HepG2 (cell line): ENCODE results near the gene BATF2. TPM values are rescaled to one million over a fixed set of nuclear protein-coding genes. Genes with fewer than 3 reads are reported as not detected.

ENCODE experiments used
- ADNP ChIP-seq: sonication (generic); formaldehyde crosslinking; IDR thresholded peaks from 2 replicates; pipeline ENCODE4 v1.4.0; 2020; ENCODE audit warnings: missing genetic modification reagents
- CEBPG ChIP-seq: IDR thresholded peaks from 2 replicates; pipeline ENCODE4 v1.6.1; 2016
- CEBPZ ChIP-seq: IDR thresholded peaks from 2 replicates; pipeline ENCODE4 v1.6.1; 2012; ENCODE audit warnings: low read length, improper control_type of control experiment
- EED ChIP-seq: sonication (generic); formaldehyde crosslinking; IDR thresholded peaks from 2 replicates; pipeline ENCODE4 v1.5.0; 2020; ENCODE audit warnings: mild to moderate bottlenecking, missing genetic modification reagents
- ERF ChIP-seq: IDR thresholded peaks from 2 replicates; pipeline ENCODE4 v1.6.1; 2018; ENCODE audit warnings: missing biosample characterization, missing genetic modification reagents
- HOXA9 ChIP-seq: sonication (generic); formaldehyde crosslinking; IDR thresholded peaks from 2 replicates; pipeline ENCODE4 v1.8.1; 2022; ENCODE audit warnings: missing genetic modification reagents, mild to moderate bottlenecking, moderate library complexity, borderline replicate concordance
- IRF1 ChIP-seq: sonication (generic); formaldehyde crosslinking; IDR thresholded peaks from 2 replicates; pipeline ENCODE4 v1.4.0; 2020; ENCODE audit warnings: low read depth, mild to moderate bottlenecking, missing genetic modification reagents
- NFRKB ChIP-seq: fragments of 450-650 bp; IDR thresholded peaks from 2 replicates; pipeline ENCODE4 v1.6.1; 2017
- PAWR ChIP-seq: sonication (generic); formaldehyde crosslinking; IDR thresholded peaks from 2 replicates; pipeline ENCODE4 v1.4.0; 2020; ENCODE audit warnings: missing genetic modification reagents, mild to moderate bottlenecking, borderline replicate concordance
- REL ChIP-seq: sonication (generic); formaldehyde crosslinking; conservative IDR thresholded peaks from 2 replicates; pipeline ENCODE4 v1.8.0; 2022; ENCODE audit warnings: mild to moderate bottlenecking, missing genetic modification reagents, moderate library complexity
- ZNF17 ChIP-seq: sonication (generic); formaldehyde crosslinking; IDR thresholded peaks from 2 replicates; pipeline ENCODE4 v1.5.0; 2020; ENCODE audit warnings: mild to moderate bottlenecking, missing genetic modification reagents
- ZNF292 ChIP-seq: sonication (generic); formaldehyde crosslinking; IDR thresholded peaks from 2 replicates; pipeline ENCODE4 v1.8.1; 2022; ENCODE audit warnings: mild to moderate bottlenecking, low read depth, missing genetic modification reagents, borderline replicate concordance
- ZNF296 ChIP-seq: sonication (generic); formaldehyde crosslinking; conservative IDR thresholded peaks from 2 replicates; pipeline ENCODE4 v1.5.0; 2020; ENCODE audit warnings: mild to moderate bottlenecking, missing genetic modification reagents
- ZNF558 ChIP-seq: sonication (generic); formaldehyde crosslinking; IDR thresholded peaks from 2 replicates; pipeline ENCODE4 v1.9.0; 2022; ENCODE audit warnings: mild to moderate bottlenecking, missing genetic modification reagents, borderline replicate concordance
- ZNF660 ChIP-seq: sonication (generic); formaldehyde crosslinking; IDR thresholded peaks from 2 replicates; pipeline ENCODE4 v1.5.1; 2020; ENCODE audit warnings: mild to moderate bottlenecking, low read depth, missing genetic modification reagents, borderline replicate concordance
- ZNF672 ChIP-seq: sonication (generic); formaldehyde crosslinking; IDR thresholded peaks from 2 replicates; pipeline ENCODE4 v1.8.1; 2022; ENCODE audit warnings: missing genetic modification reagents
- ZNF704 ChIP-seq: sonication (generic); formaldehyde crosslinking; IDR thresholded peaks from 2 replicates; pipeline ENCODE4 v1.8.1; 2023; ENCODE audit warnings: mild to moderate bottlenecking, inconsistent platforms, moderate library complexity, missing genetic modification reagents, borderline replicate concordance
- ZNF749 ChIP-seq: sonication (generic); formaldehyde crosslinking; IDR thresholded peaks from 2 replicates; pipeline ENCODE4 v1.8.0; 2022; ENCODE audit warnings: mild to moderate bottlenecking, missing genetic modification reagents, moderate library complexity, borderline replicate concordance
- polyA plus RNA-seq, 8 experiments: library from polyadenylated mRNA; depleted of rRNA in 3 of 8; stranded (reverse) in 7 of 8; unstranded in 1 of 8; fragments of >200 nt; fragmentation: Illumina TruSeq in 4 of 8; extraction: Trizol in 4 of 8; gene quantifications; 2 replicates each; pipeline versions ENCODE4 v1.2.1 to v1.2.3, GENCODE V29; 2011 to 2016; ENCODE audit warnings: low read depth in 4 of 8, missing spikeins in 1 of 8, mixed read lengths in 1 of 8; ENCODE audit not compliant: insufficient read depth in 1 of 8
- total RNA-seq, 5 experiments: library from RNA; depleted of rRNA; stranded (reverse); fragments of >200 nt; fragmentation: Illumina TruSeq; extraction: Trizol; gene quantifications; 2 replicates each; pipeline ENCODE4 v1.2.3, GENCODE V29; 2016; ENCODE audit warnings: low read depth in 1 of 5
- TF ChIP-seq, protein P1 (sequence below): sonication (generic); formaldehyde crosslinking; IDR thresholded peaks from 2 replicates; pipeline ENCODE4 v1.8.1; 2023; ENCODE audit warnings: mild to moderate bottlenecking, moderate library complexity, missing genetic modification reagents
- TF ChIP-seq, protein P2 (sequence below): sonication (generic); formaldehyde crosslinking; IDR thresholded peaks from 2 replicates; pipeline ENCODE4 v1.4.0; 2020; ENCODE audit warnings: missing genetic modification reagents, borderline replicate concordance

BATF2 gene
- total and polyA plus RNA-seq, 2 of the 13 experiments (the other 11 are each of a cell fraction or from before 2014, with no cell fraction given), result 2.8 to 3.9 TPM

DNA sequence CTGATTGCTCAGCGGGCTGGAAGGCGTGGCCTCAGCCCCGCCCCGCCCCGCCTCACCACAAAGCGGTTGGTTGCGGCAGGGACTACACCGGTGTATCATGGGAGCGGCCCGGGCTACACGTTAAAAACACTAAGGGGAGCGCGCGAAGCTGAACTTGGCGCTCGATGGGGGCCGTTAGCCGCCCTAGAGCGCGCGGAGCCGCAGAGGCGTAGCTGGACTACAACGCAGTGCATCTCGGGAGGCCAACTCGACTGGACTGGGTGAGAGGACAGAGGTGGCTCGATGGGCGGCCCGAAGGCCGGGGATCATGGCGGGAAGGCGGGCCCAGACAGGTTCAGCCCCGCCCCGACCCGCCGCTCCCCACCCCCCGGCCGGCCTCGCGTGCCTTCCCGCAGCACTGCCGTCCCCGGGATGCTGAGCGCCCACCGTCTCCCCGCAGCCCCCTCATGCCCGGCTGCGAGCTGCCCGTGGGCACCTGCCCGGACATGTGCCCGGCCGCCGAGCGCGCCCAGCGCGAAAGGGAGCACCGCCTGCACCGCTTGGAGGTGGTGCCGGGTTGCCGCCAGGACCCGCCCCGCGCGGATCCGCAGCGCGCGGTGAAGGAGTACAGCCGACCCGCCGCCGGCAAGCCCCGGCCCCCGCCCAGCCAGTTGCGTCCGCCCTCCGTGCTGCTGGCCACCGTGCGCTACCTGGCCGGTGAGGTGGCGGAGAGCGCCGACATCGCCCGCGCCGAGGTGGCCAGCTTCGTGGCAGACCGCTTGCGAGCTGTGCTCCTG is 44.3 kb upstream of the BATF2 start, which contains the start of gene SAC3D1 (continued):
- TF ChIP-seq CEBPG, result 0 out of 2 replicates have a peak, but pooled peaks have one; percentile 7
- TF ChIP-seq ERF (CRISPR knock-in tag), result peak; percentile 61; the same call in 1 of the 2 replicates
- no peak for TF ChIP-seq ADNP (CRISPR knock-in tag)
- TF ChIP-seq, protein P1, sequence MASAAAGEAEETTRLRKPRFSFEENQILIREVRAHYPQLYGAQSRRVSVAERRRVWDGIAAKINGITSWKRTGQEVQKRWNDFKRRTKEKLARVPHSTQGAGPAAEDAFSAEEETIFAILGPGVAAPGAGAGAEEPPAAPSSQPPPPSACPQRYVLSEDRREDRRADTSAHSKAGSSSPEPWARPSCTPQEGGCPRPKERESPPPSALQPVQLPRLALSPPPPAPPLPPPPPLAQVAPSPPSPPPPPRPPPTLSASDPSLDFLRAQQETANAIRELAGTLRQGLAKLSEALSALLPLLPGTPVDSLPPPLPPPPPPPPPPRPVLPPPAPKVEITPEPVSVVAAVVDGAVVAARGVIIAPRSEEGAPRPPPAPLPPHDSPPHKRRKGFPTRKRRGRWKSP (CRISPR knock-in tag), result peak; percentile 82
- no peak for TF ChIP-seq NFRKB
- TF ChIP-seq EED, result no peak
- TF ChIP-seq HOXA9 (CRISPR knock-in tag), result no peak; the same call in 1 of the 2 replicates
- no peak for TF ChIP-seq CEBPZ
- peak; percentile 14; the same call in 1 of the 2 replicates for TF ChIP-seq ZNF704
- TF ChIP-seq ZNF660 (CRISPR knock-in tag), result no peak
- TF ChIP-seq REL, result 0 out of 2 replicates have a peak, but pooled peaks have one; percentile 43
- TF ChIP-seq, protein P2, sequence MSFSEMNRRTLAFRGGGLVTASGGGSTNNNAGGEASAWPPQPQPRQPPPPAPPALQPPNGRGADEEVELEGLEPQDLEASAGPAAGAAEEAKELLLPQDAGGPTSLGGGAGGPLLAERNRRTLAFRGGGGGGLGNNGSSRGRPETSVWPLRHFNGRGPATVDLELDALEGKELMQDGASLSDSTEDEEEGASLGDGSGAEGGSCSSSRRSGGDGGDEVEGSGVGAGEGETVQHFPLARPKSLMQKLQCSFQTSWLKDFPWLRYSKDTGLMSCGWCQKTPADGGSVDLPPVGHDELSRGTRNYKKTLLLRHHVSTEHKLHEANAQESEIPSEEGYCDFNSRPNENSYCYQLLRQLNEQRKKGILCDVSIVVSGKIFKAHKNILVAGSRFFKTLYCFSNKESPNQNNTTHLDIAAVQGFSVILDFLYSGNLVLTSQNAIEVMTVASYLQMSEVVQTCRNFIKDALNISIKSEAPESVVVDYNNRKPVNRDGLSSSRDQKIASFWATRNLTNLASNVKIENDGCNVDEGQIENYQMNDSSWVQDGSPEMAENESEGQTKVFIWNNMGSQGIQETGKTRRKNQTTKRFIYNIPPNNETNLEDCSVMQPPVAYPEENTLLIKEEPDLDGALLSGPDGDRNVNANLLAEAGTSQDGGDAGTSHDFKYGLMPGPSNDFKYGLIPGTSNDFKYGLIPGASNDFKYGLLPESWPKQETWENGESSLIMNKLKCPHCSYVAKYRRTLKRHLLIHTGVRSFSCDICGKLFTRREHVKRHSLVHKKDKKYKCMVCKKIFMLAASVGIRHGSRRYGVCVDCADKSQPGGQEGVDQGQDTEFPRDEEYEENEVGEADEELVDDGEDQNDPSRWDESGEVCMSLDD (CRISPR knock-in tag), result no peak
- peak; percentile 45; the same call in 1 of the 2 replicates for TF ChIP-seq ZNF558 (CRISPR knock-in tag)
- TF ChIP-seq ZNF296 (CRISPR knock-in tag), result no peak
- TF ChIP-seq ZNF17 (CRISPR knock-in tag), result no peak
- TF ChIP-seq ZNF292 (CRISPR knock-in tag), result no peak
- 0 out of 2 replicates have a peak, but pooled peaks have one; percentile 43 for TF ChIP-seq ZNF672 (CRISPR knock-in tag)
- peak; percentile 22; the same call in 1 of the 2 replicates for TF ChIP-seq ZNF749
- TF ChIP-seq IRF1 (CRISPR knock-in tag), result no peak
- no peak for TF ChIP-seq PAWR (CRISPR knock-in tag)
